GM12878 (cell line): ENCODE measurements around the gene ROBO1.

Experiments used
- BCL3 ChIP-seq: IDR thresholded peaks from 2 replicates; pipeline ENCODE4 v1.6.1; 2011; ENCODE audit warnings: borderline replicate concordance, low read depth, mild to moderate bottlenecking, moderate library complexity, low read length; ENCODE audit not compliant: insufficient read depth, poor library complexity, severe bottlenecking
- CEBPB ChIP-seq, 2 experiments: fragments of 150-350 bp in 1 of 2; IDR thresholded peaks; 2 replicates each; pipeline ENCODE4 v1.6.1; 2012 to 2014; ENCODE audit warnings: low read depth in 2 of 2, low read length in 2 of 2, borderline replicate concordance in 1 of 2, inconsistent platforms in 1 of 2
- CTCF ChIP-seq, 3 experiments: IDR thresholded peaks in 2 of 3; conservative IDR thresholded peaks in 1 of 3; 2 replicates each; pipeline ENCODE4 v1.5.1; 2011; ENCODE audit warnings: low read depth in 3 of 3, low read length in 3 of 3, mild to moderate bottlenecking in 3 of 3, control low read depth in 2 of 3, moderate library complexity in 2 of 3, inconsistent platforms in 1 of 3, mixed read lengths in 1 of 3; ENCODE audit not compliant: control insufficient read depth in 2 of 3, insufficient read depth in 1 of 3; ENCODE audit errors: extremely low read depth in 1 of 3
- ETV6 ChIP-seq, 2 experiments: fragments of 450-650 bp in 1 of 2; IDR thresholded peaks in 1 of 2; conservative IDR thresholded peaks in 1 of 2; 2 replicates each; pipeline ENCODE4 v1.6.1; 2014; ENCODE audit warnings: antibody characterized with exemption in 1 of 2, borderline replicate concordance in 1 of 2, low read depth in 1 of 2, mild to moderate bottlenecking in 1 of 2, moderate library complexity in 1 of 2
- FOXM1 ChIP-seq: IDR thresholded peaks from 2 replicates; pipeline ENCODE4 v1.6.1; 2012; ENCODE audit warnings: low read depth, mild to moderate bottlenecking, inconsistent platforms, low read length, moderate library complexity
- MEF2B ChIP-seq: fragments of 450-650 bp; IDR thresholded peaks from 2 replicates; pipeline ENCODE4 v1.6.1; 2018; ENCODE audit warnings: mild to moderate bottlenecking, moderate library complexity; ENCODE audit not compliant: partially characterized antibody, poor library complexity, severe bottlenecking
- MXI1 ChIP-seq: fragments of 150-350 bp; IDR thresholded peaks from 2 replicates; pipeline ENCODE4 v1.6.1; 2011; ENCODE audit warnings: low read depth, mild to moderate bottlenecking, inconsistent platforms, low read length, improper control_type of control experiment
- NFXL1 ChIP-seq: fragments of 450-650 bp; IDR thresholded peaks from 2 replicates; pipeline ENCODE4 v1.6.1; 2017; ENCODE audit warnings: antibody characterized with exemption, mild to moderate bottlenecking, borderline replicate concordance
- NFYA ChIP-seq: IDR thresholded peaks from 2 replicates; pipeline ENCODE4 v1.6.1; 2011; ENCODE audit warnings: low read depth, mild to moderate bottlenecking, low read length, improper control_type of control experiment, borderline replicate concordance
- NKRF ChIP-seq: fragments of 450-650 bp; conservative IDR thresholded peaks from 2 replicates; pipeline ENCODE4 v1.6.1; 2017; ENCODE audit warnings: mild to moderate bottlenecking, moderate library complexity
- REST ChIP-seq: IDR thresholded peaks from 2 replicates; pipeline ENCODE4 v1.6.1; 2012; ENCODE audit warnings: mild to moderate bottlenecking, low read depth, low read length
- SP1 ChIP-seq: IDR thresholded peaks from one replicate; pipeline ENCODE4 v1.6.1; 2011; ENCODE audit warnings: low read depth, low read length

GRCh38 chr3:78887029-78887428, 880.8 kb downstream of the ROBO1 start:
- TF ChIP-seq MXI1: no peak
- TF ChIP-seq MEF2B: no peak
- no peak for TF ChIP-seq CTCF (IDR thresholded peaks at IDR 0.05 in 2 of 3, conservative IDR thresholded peaks at IDR 0.05 in 1 of 3; ENCODE audit: control insufficient read depth in 2 of 3, extremely low read depth in 1 of 3, insufficient read depth in 1 of 3, low read depth in 3 of 3, low read length in 3 of 3)
- TF ChIP-seq SP1: no peak
- no peak for TF ChIP-seq NFYA
- no peak for TF ChIP-seq CEBPB (IDR thresholded peaks at IDR 0.05; ENCODE audit: borderline replicate concordance in 1 of 2, low read depth in 2 of 2, low read length in 2 of 2)
- TF ChIP-seq NKRF: no peak
- no peak for TF ChIP-seq REST
- no peak for TF ChIP-seq FOXM1
- TF ChIP-seq NFXL1: no peak
- TF ChIP-seq BCL3: no peak
- TF ChIP-seq ETV6 (conservative IDR thresholded peaks at IDR 0.05 in 1 of 2, IDR thresholded peaks at IDR 0.05 in 1 of 2; ENCODE audit: borderline replicate concordance in 1 of 2, low read depth in 1 of 2): no peak
